ENCODE data around the gene FAM107B.

FAM107B gene

GRCh38 chr10:14476006-14476405 lies 298.7 kb downstream of the FAM107B start:
- Mint-ChIP-seq H3K27me3 (peaks cover 33% of the 10 kb centered on the region), H3K4me3 (no peak overlapping the region), H3K4me1 (no peaks in the 10 kb centered on the region), H3K9me3 (no peaks in the 10 kb centered on the region), H3K27ac (no peak overlapping the region), H3K36me3 (no peaks in the 10 kb centered on the region)
- ATAC-seq: no peak

GRCh38 chr10:14474656-14475055 lies 300.0 kb downstream of the FAM107B start:
- Mint-ChIP-seq H3K9me3 (peaks cover 4% of the 10 kb centered on the region), H3K4me1 (no peaks in the 10 kb centered on the region), H3K36me3 (no peaks in the 10 kb centered on the region), H3K27me3 (peaks cover 36% of the 10 kb centered on the region), H3K27ac (no peak overlapping the region), H3K4me3 (no peak overlapping the region)
- no peak for ATAC-seq

GRCh38 chr10:14470920-14471319 lies 303.8 kb downstream of the FAM107B start:
- Mint-ChIP-seq H3K36me3 (no peaks in the 10 kb centered on the region), H3K27ac (no peak overlapping the region), H3K4me1 (no peaks in the 10 kb centered on the region), H3K27me3 (peaks cover 67% of the 10 kb centered on the region), H3K9me3 (peaks cover 4% of the 10 kb centered on the region), H3K4me3 (no peak overlapping the region)
- ATAC-seq: no peak

- Mint-ChIP-seq H3K4me3 (no peak overlapping the region), H3K36me3 (peaks cover 4% of the 10 kb centered on the region), H3K27me3 (peaks cover 54% of the 10 kb centered on the region), H3K4me1 (no peaks in the 10 kb centered on the region), H3K9me3 (peaks cover 7% of the 10 kb centered on the region), H3K27ac (no peak overlapping the region)
- no peak for ATAC-seq
Observed at GRCh38 chr10:14468726-14469125, 306.0 kb downstream of the FAM107B start.

Data from stimulated activated memory B cell treated with anti-CD40 and anti-IgM and Interleukin-4, amounts not matched to agents 10 μg/mL and 1 μg/mL and 100 μg/mL, for 72 hours (primary cell).